H9 (cell line): ENCODE measurements around the gene NECTIN4. TPM values are rescaled to one million over a fixed set of nuclear protein-coding genes. Genes with fewer than 3 reads are reported as not detected.

Source experiments
- DNase-seq: peaks from one replicate; pipeline ENCODE4 v3.0.0-alpha.2; 2017
- H2AFZ ChIP-seq: one replicate; pipeline ENCODE4 v1.6.1; 2013; ENCODE audit warnings: mild to moderate bottlenecking, low read length, control low read depth, moderate library complexity
- H2AK5ac ChIP-seq: 2 replicates; pipeline ENCODE4 v1.6.1; 2013; ENCODE audit warnings: low read length, control low read depth, mixed read lengths; ENCODE audit not compliant: insufficient read length
- H2BK120ac ChIP-seq: one replicate; pipeline ENCODE4 v1.6.1; 2013; ENCODE audit warnings: low read depth, mild to moderate bottlenecking, low read length, control low read depth, inconsistent platforms; ENCODE audit not compliant: poor library complexity, severe bottlenecking
- H2BK12ac ChIP-seq: 2 replicates; pipeline ENCODE4 v1.6.1; 2013; ENCODE audit warnings: low read length, control low read depth, mixed read lengths, low read depth; ENCODE audit not compliant: insufficient read length
- H2BK15ac ChIP-seq: 2 replicates; pipeline ENCODE4 v1.6.1; 2013; ENCODE audit warnings: low read depth, low read length, control low read depth
- H2BK20ac ChIP-seq: one replicate; pipeline ENCODE4 v1.6.1; 2013; ENCODE audit warnings: low read depth, mild to moderate bottlenecking, low read length, control low read depth, inconsistent platforms; ENCODE audit not compliant: poor library complexity, severe bottlenecking
- H2BK5ac ChIP-seq: 2 replicates; pipeline ENCODE4 v1.6.1; 2013; ENCODE audit warnings: low read length, control low read depth, mixed read lengths; ENCODE audit not compliant: insufficient read length
- H3K14ac ChIP-seq: 2 replicates; pipeline ENCODE4 v1.6.1; 2013; ENCODE audit warnings: low read length, control low read depth; ENCODE audit not compliant: insufficient read depth
- H3K18ac ChIP-seq: 2 replicates; pipeline ENCODE4 v1.6.1; 2013; ENCODE audit warnings: low read depth, mild to moderate bottlenecking, mixed read lengths, low read length, control low read depth; ENCODE audit not compliant: insufficient read length
- H3K23ac ChIP-seq: 2 replicates; pipeline ENCODE4 v1.6.1; 2013; ENCODE audit warnings: low read length, control low read depth, mixed read lengths, low read depth; ENCODE audit not compliant: insufficient read length
- H3K23me2 ChIP-seq: 2 replicates; pipeline ENCODE4 v1.6.1; 2013; ENCODE audit warnings: low read depth, mild to moderate bottlenecking, mixed read lengths, low read length, control low read depth; ENCODE audit not compliant: insufficient read length, poor library complexity, severe bottlenecking
- H3K27ac ChIP-seq: 2 replicates; pipeline ENCODE4 v1.5.1; 2013; ENCODE audit warnings: low read length, control low read depth, mixed read lengths, low read depth; ENCODE audit not compliant: insufficient read length
- H3K27me3 ChIP-seq: 2 replicates; pipeline ENCODE4 v1.6.1; 2013; ENCODE audit warnings: low read length, control low read depth, inconsistent platforms; ENCODE audit not compliant: insufficient read depth
- H3K4ac ChIP-seq: 2 replicates; pipeline ENCODE4 v1.6.1; 2013; ENCODE audit warnings: low read depth, mild to moderate bottlenecking, control low read depth, inconsistent platforms, low read length, moderate library complexity
- H3K4me1 ChIP-seq: 2 replicates; pipeline ENCODE4 v1.6.1; 2013; ENCODE audit warnings: low read length, control low read depth, inconsistent platforms; ENCODE audit not compliant: insufficient read depth
- H3K4me2 ChIP-seq: 2 replicates; pipeline ENCODE4 v1.6.1; 2013; ENCODE audit warnings: low read length, control low read depth, mixed read lengths; ENCODE audit not compliant: insufficient read length, insufficient read depth
- H3K56ac ChIP-seq: 2 replicates; pipeline ENCODE4 v1.6.1; 2013; ENCODE audit warnings: low read depth, mild to moderate bottlenecking, mixed read lengths, low read length, control low read depth; ENCODE audit not compliant: insufficient read length
- H3K79me1 ChIP-seq: 2 replicates; pipeline ENCODE4 v1.6.1; 2013; ENCODE audit warnings: low read depth, mild to moderate bottlenecking, moderate library complexity, low read length, control low read depth, inconsistent platforms; ENCODE audit not compliant: insufficient read depth, poor library complexity, severe bottlenecking
- H3K79me2 ChIP-seq: 2 replicates; pipeline ENCODE4 v1.6.1; 2013; ENCODE audit warnings: low read length, control low read depth, inconsistent platforms; ENCODE audit not compliant: insufficient read depth
- H3K9ac ChIP-seq: 2 replicates; pipeline ENCODE4 v1.6.1; 2013; ENCODE audit warnings: low read length, control low read depth, mixed read lengths; ENCODE audit not compliant: insufficient read length; ENCODE audit errors: extremely low read depth
- H3K9me3 ChIP-seq: one replicate; pipeline ENCODE4 v1.6.1; 2013; ENCODE audit warnings: low read depth, low read length, inconsistent platforms; ENCODE audit not compliant: control insufficient read depth
- H3T11ph ChIP-seq: one replicate; pipeline ENCODE4 v1.6.1; 2013; ENCODE audit warnings: mild to moderate bottlenecking, low read length, control low read depth, inconsistent platforms
- H4K20me1 ChIP-seq: one replicate; pipeline ENCODE4 v1.6.1; 2013; ENCODE audit not compliant: control insufficient read depth, insufficient read length, insufficient read depth
- H4K5ac ChIP-seq: 2 replicates; pipeline ENCODE4 v1.6.1; 2013; ENCODE audit warnings: low read depth, mild to moderate bottlenecking, mixed read lengths, low read length, control low read depth; ENCODE audit not compliant: insufficient read length
- H4K8ac ChIP-seq: replicated peaks from 2 replicates; pipeline ENCODE4 v1.6.1; 2013; ENCODE audit warnings: low read length, control low read depth, mixed read lengths, low read depth; ENCODE audit not compliant: insufficient read length
- H4K91ac ChIP-seq: 2 replicates; pipeline ENCODE4 v1.6.1; 2013; ENCODE audit warnings: low read depth, mild to moderate bottlenecking, moderate library complexity, mixed read lengths, low read length, control low read depth; ENCODE audit not compliant: insufficient read length
- H3K27ac Mint-ChIP-seq, 3 experiments: 2 replicates in 2 of 3; 3 replicates in 1 of 3; pipeline ENCODE4 v1.8.0; 2020 to 2021; ENCODE audit warnings: mixed read lengths in 3 of 3, mild to moderate bottlenecking in 1 of 3, moderate library complexity in 1 of 3
- H3K27me3 Mint-ChIP-seq: 2 replicates; pipeline ENCODE4 v1.8.0; 2021; ENCODE audit warnings: low read depth, mild to moderate bottlenecking, moderate library complexity, mixed read lengths
- H3K36me3 Mint-ChIP-seq, 3 experiments: 2 replicates in 2 of 3; 3 replicates in 1 of 3; pipeline ENCODE4 v1.8.0; 2020 to 2021; ENCODE audit warnings: low read depth in 3 of 3, mixed read lengths in 3 of 3; ENCODE audit not compliant: insufficient read depth in 1 of 3
- H3K4me1 Mint-ChIP-seq, 2 experiments: 2 replicates each; pipeline ENCODE4 v1.8.0; 2020; ENCODE audit warnings: mixed read lengths in 2 of 2
- H3K4me3 Mint-ChIP-seq, 2 experiments: 2 replicates in 1 of 2; 3 replicates in 1 of 2; pipeline ENCODE4 v1.8.0; 2020 to 2021; ENCODE audit warnings: mild to moderate bottlenecking in 2 of 2, mixed read lengths in 2 of 2, moderate library complexity in 1 of 2
- H3K9me3 Mint-ChIP-seq, 2 experiments: 2 replicates in 1 of 2; 3 replicates in 1 of 2; pipeline ENCODE4 v1.8.0; 2020; ENCODE audit warnings: mild to moderate bottlenecking in 2 of 2, mixed read lengths in 2 of 2, moderate library complexity in 1 of 2
- WGBS: extraction: QIAGEN DNeasy Blood & Tissue Kit; methylation state at CpG from one replicate; pipeline ENCODE4 v1.1.7; 2013; ENCODE audit warnings: missing lambda C conversion rate, low lambda C conversion rate, mixed read lengths; ENCODE audit not compliant: insufficient read length; ENCODE audit errors: extremely low coverage; 5-methylcytosine and 5-hydroxymethylcytosine counted together
- long read RNA-seq: library from polyadenylated mRNA; unstranded; transcript quantifications from one replicate; pipeline ENCODE4 v2.0.0, GENCODE V29; 2020
- total RNA-seq: library from RNA; stranded (reverse); gene quantifications from 2 replicates; pipeline ENCODE4 v1.2.1, GENCODE V29; 2021
- TF ChIP-seq, protein P1 (sequence below): fragments of 200-600 bp; sonication (generic); conservative IDR thresholded peaks from 3 replicates; pipeline ENCODE4 v1.8.0; 2021; ENCODE audit warnings: antibody characterized with exemption, mild to moderate bottlenecking

NECTIN4 gene
- 0.33 and 0.64 TPM in 2 replicates for total RNA-seq
- long read RNA-seq, partial matches to known transcripts: 3 of 4 reads
- long read RNA-seq, other reads (novel, unspliced or antisense): 0 of 4 reads

DNA sequence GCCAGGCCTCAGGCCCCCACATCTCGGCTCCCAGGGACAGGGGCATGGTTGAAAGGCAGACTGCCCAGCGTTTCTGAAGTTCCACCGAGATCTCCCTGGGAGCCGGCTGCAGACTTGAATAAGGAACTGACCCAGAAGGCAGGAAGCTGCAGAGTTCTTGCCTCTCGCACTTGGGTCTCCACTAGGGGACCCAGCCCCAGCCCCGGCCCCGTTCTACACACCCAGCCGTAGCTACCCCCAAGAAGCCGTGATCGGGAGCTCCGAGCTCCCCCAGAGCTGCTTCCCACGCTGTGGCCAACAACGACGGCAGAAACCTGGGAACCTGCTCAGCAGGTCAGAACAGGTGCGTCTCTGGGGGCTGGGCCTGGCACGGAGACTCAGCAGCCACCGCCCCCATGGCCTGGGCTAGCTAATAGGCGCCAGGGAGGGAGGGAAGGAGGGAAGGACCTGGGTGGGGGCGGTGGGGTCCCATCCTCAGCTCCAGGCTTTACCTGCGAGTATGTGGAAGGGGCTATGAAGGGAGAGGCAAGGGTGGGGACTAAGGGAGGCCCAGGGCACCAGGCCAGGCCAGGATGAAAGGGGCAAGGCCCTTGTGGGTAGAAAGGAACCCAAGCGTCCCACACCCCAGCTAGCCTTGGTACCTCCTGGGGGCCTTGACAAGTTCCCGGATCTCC is at the start of gene NECTIN4:
Gene NECTIN4, minus strand, starts transcription at position 308 of the 674 bp plus-strand sequence. Its CDS starts 262 bp downstream, at position 46.
- no peak within 1 kb of the TSS for H2BK12ac ChIP-seq
- no peaks in the 10 kb centered on the region; the same call in 1 of the 2 replicates for H3K27me3 ChIP-seq
- no peaks in the 10 kb centered on the region for H3K9me3 ChIP-seq
- no peaks in the 10 kb centered on the region for H3K79me2 ChIP-seq
- no peak within 1 kb of the TSS for H2BK15ac ChIP-seq
- TF ChIP-seq, protein P1, sequence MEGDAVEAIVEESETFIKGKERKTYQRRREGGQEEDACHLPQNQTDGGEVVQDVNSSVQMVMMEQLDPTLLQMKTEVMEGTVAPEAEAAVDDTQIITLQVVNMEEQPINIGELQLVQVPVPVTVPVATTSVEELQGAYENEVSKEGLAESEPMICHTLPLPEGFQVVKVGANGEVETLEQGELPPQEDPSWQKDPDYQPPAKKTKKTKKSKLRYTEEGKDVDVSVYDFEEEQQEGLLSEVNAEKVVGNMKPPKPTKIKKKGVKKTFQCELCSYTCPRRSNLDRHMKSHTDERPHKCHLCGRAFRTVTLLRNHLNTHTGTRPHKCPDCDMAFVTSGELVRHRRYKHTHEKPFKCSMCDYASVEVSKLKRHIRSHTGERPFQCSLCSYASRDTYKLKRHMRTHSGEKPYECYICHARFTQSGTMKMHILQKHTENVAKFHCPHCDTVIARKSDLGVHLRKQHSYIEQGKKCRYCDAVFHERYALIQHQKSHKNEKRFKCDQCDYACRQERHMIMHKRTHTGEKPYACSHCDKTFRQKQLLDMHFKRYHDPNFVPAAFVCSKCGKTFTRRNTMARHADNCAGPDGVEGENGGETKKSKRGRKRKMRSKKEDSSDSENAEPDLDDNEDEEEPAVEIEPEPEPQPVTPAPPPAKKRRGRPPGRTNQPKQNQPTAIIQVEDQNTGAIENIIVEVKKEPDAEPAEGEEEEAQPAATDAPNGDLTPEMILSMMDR: peak; percentile 27; the same call in 2 of the 3 replicates
- no peaks in the 10 kb centered on the region for H3K4me1 ChIP-seq
- H3K23ac ChIP-seq: no peak within 1 kb of the TSS
- no peak within 1 kb of the TSS for H2BK20ac ChIP-seq
- H3K36me3 Mint-ChIP-seq: no peaks in the 10 kb centered on the region
- no peak within 1 kb of the TSS for H3K4me3 Mint-ChIP-seq
- peaks cover 30 to 31% of the 10 kb centered on the region in 2 experiments for H3K4me1 Mint-ChIP-seq
- no peak within 1 kb of the TSS for H4K91ac ChIP-seq
- H2AFZ ChIP-seq: no peak within 1 kb of the TSS
- no peaks in the 10 kb centered on the region for H3K9me3 Mint-ChIP-seq
- no peak within 1 kb of the TSS for H3K27ac ChIP-seq
- H3T11ph ChIP-seq: no peak within 1 kb of the TSS
- no peak within 1 kb of the TSS for H4K8ac ChIP-seq
- no peak within 1 kb of the TSS for H3K18ac ChIP-seq
- H3K27me3 Mint-ChIP-seq: peaks cover 1% of the 10 kb centered on the region; the same call in 1 of the 2 replicates
- no peak within 1 kb of the TSS for H2BK5ac ChIP-seq
- no peaks in the 10 kb centered on the region for H3K23me2 ChIP-seq
- DNase-seq: peak; percentile 53
- WGBS: no CpG with 5 or more reads among the region's 22 CpGs
- peak within 1 kb of the TSS in 1 of 3 experiments; percentile 62; a peak in 2 of 7 replicates for H3K27ac Mint-ChIP-seq
- H4K5ac ChIP-seq: no peak within 1 kb of the TSS
- no peak within 1 kb of the TSS for H3K56ac ChIP-seq
- H4K20me1 ChIP-seq: no peaks in the 10 kb centered on the region
- no peak within 1 kb of the TSS for H2AK5ac ChIP-seq
- no peak within 1 kb of the TSS for H3K9ac ChIP-seq
- H3K79me1 ChIP-seq: no peaks in the 10 kb centered on the region
- no peak within 1 kb of the TSS for H2BK120ac ChIP-seq
- H3K14ac ChIP-seq: no peak within 1 kb of the TSS; the same call in 1 of the 2 replicates
- no peak within 1 kb of the TSS for H3K4me2 ChIP-seq
- no peak within 1 kb of the TSS for H3K4ac ChIP-seq
